ENCODE data around the gene UBE2Q2.

DNA sequence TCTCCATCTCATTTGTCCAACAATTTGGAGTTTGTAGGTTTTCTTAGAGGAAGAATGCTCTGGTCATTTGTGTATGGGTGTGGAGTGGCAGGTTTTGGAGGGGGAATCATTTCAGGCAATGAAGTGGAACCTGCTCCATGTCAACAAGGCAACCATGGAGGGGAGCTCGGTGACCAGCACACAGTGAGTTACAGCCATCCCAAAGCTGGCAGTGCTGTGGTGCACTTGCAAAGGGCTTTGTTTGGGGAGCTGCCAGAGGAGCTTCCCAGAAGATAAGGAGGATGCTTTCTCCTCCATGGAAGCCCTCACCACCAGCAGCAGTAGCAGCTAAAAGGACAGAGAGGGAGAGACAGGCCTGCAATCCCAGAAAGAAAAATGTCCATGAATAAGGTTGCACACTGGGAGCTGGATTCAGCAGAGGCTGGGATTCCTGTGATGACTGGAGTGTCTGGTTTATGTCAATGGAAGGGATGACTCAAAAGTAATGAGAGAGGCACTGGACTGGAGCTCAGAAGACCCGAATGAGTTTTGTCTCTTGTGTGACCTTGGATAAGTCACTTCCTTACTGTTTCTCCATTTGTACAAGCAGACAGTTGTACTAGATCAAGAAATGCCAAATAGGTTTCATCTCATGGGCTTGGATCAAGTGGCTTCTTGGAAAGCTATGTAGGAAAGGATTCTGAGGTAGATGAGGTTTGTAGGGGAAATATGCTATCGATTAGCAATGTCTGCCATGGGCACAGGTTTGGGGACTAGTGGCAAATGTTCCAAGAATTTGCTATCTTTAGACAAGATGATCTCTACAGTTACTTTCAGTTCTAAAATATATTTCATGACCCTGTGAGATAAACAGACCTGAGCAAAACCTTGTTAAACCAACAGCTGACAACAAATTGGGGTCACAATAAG lies 27.2 kb upstream of the UBE2Q2 start:
- TF ChIP-seq, protein P1, sequence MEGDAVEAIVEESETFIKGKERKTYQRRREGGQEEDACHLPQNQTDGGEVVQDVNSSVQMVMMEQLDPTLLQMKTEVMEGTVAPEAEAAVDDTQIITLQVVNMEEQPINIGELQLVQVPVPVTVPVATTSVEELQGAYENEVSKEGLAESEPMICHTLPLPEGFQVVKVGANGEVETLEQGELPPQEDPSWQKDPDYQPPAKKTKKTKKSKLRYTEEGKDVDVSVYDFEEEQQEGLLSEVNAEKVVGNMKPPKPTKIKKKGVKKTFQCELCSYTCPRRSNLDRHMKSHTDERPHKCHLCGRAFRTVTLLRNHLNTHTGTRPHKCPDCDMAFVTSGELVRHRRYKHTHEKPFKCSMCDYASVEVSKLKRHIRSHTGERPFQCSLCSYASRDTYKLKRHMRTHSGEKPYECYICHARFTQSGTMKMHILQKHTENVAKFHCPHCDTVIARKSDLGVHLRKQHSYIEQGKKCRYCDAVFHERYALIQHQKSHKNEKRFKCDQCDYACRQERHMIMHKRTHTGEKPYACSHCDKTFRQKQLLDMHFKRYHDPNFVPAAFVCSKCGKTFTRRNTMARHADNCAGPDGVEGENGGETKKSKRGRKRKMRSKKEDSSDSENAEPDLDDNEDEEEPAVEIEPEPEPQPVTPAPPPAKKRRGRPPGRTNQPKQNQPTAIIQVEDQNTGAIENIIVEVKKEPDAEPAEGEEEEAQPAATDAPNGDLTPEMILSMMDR (IDR thresholded peaks at IDR 0.05), result no peak
- no peak for TF ChIP-seq POLR2AphosphoS5 (IDR thresholded peaks at IDR 0.05)

Measured in suprapubic skin (tissue), 3 donors.